ENCODE measurements around the gene GPR15. TPM values are rescaled to one million over a fixed set of nuclear protein-coding genes. Genes with fewer than 3 reads are reported as not detected.

Gene GPR15
- total and polyA plus RNA-seq, 10 donors = 0.30 to 11.9 (median 2.6) TPM; not detected in 1

GRCh38 chr3:98514948-98515347 lies 16.8 kb upstream of the GPR15 start:
- 92 to 100% (median 96%) methylated on average over 1 of the region's 1 CpG for WGBS, 5 donors
- Histone ChIP-seq H3K9me3 (no peaks in the 10 kb centered on the region), H3K27me3 (replicated peaks in 1 of 7) (no peaks in the 10 kb centered on the region), H3K4me3 (no peak overlapping the region), H3K4me1 (peaks cover 0 to 23% (median 11%) of the 10 kb centered on the region in 6 donors), H3K27ac (no peak overlapping the region), H3K36me3 (peaks cover 0 to 100% (median 35%) of the 10 kb centered on the region in 6 donors)
- TF ChIP-seq POLR2AphosphoS5 (IDR thresholded peaks at IDR 0.05) = no peak
- TF ChIP-seq POLR2A (IDR thresholded peaks at IDR 0.05) = no peak
- no peak for TF ChIP-seq CTCF (IDR thresholded peaks at IDR 0.05 in 8 of 11, conservative IDR thresholded peaks at IDR 0.05 in 3 of 11)
- DNase-seq = no peak
- intact Hi-C loops (cut with DNase I; ENCODE audit: low total_unique reads) = no loop called here

- intact Hi-C loops (cut with DNase I; ENCODE audit: low total_unique reads) = no loop called here
- DNase-seq = no peak
- peaks cover 0 to 73% (median 27%) of the 10 kb centered on the region in 6 donors for H3K36me3 ChIP-seq
- no peak overlapping the region for H3K27ac ChIP-seq
- H3K9me3 ChIP-seq = no peaks in the 10 kb centered on the region
- no peak for TF ChIP-seq POLR2AphosphoS5 (IDR thresholded peaks at IDR 0.05)
- no peak for TF ChIP-seq CTCF (IDR thresholded peaks at IDR 0.05 in 8 of 11, conservative IDR thresholded peaks at IDR 0.05 in 3 of 11)
- TF ChIP-seq POLR2A (IDR thresholded peaks at IDR 0.05) = no peak
- WGBS, 5 donors = 90 to 99% (median 97%) methylated on average over 2 of the region's 2 CpGs
- peaks cover 14 to 53% (median 29%) of the 10 kb centered on the region in 6 donors for H3K4me1 ChIP-seq
- H3K27me3 ChIP-seq (replicated peaks in 1 of 7) = no peaks in the 10 kb centered on the region
- H3K4me3 ChIP-seq = no peak overlapping the region
Observed at GRCh38 chr3:98518816-98519215, 13.0 kb upstream of the GPR15 start.

DNA sequence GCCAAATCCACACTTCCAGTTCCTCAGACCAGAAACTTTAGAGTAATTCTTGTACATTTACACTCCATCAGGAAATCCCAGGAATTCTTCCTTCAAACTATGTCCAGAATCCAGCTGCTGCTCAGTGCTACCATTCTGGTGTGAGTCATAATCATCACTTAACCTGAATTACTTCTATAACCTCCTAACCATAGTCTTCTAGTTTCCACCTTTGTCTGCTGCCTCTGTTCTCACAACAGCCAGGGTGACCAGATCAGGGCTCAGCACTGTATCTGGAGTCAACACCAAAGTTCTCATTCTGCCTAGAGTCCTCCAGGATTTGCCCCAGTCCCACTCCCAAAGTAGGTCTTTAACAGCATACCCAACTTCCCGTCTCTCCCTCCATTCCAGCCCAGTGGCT lies 12.4 kb upstream of the GPR15 start:
- no peaks in the 10 kb centered on the region for H3K9me3 ChIP-seq
- no peak overlapping the region for H3K4me3 ChIP-seq
- H3K36me3 ChIP-seq = peaks cover 0 to 68% (median 27%) of the 10 kb centered on the region in 6 donors
- H3K27me3 ChIP-seq (replicated peaks in 1 of 7) = no peaks in the 10 kb centered on the region
- no peak overlapping the region for H3K27ac ChIP-seq
- DNase-seq = no peak
- 0 to 100% (median 94%) methylated on average over 1 of the region's 1 CpG for WGBS, 5 donors
- TF ChIP-seq POLR2A (IDR thresholded peaks at IDR 0.05) (no peak), CTCF (IDR thresholded peaks at IDR 0.05 in 8 of 11, conservative IDR thresholded peaks at IDR 0.05 in 3 of 11) (no peak), POLR2AphosphoS5 (IDR thresholded peaks at IDR 0.05) (no peak)
- intact Hi-C loops (cut with DNase I; ENCODE audit: low total_unique reads) = no loop called here
- H3K4me1 ChIP-seq = peaks cover 14 to 53% (median 29%) of the 10 kb centered on the region in 6 donors

DNA sequence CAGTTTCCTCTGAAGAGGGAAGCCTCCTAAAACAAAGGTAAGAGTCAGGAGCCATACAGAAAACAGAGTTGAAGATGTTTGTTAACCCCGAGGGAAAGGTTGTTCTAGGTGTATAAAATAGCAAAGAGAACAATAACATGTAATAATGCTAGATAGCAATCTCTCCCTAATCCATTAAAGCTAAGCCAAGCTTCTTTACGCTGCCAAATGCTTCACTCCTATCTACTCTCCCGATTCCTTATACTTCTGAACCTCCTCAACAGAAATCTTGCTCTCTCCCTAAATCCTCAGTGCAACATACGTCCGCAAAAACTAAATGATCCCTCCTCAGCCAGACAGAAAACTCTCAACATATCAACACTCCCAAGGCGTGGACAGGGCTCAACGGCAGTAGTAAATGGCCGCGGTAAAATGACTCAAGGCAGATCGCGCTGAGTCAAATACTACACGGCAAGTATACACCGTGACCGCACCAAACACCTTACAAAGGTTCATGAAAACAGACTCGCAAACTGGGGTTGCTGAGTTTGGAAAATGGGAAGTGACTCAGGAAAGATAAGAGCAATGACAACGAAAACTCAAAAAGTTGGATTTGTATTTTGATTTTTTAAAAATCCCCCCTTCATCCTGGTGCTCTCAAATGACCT lies 9.8 kb upstream of the GPR15 start:
- peak; percentile 78 for DNase-seq
- WGBS, 5 donors = 0 to 1% (median 1%) methylated on average over 16 of the region's 16 CpGs
- Histone ChIP-seq H3K36me3 (peaks cover 0 to 41% (median 15%) of the 10 kb centered on the region in 6 donors), H3K9me3 (no peaks in the 10 kb centered on the region), H3K27ac (peak overlapping the region; percentile 90 to 97 (median 94)), H3K27me3 (replicated peaks in 1 of 7) (no peaks in the 10 kb centered on the region), H3K4me3 (peak overlapping the region; percentile 59 to 82 (median 73)), H3K4me1 (peaks cover 14 to 53% (median 29%) of the 10 kb centered on the region in 6 donors)
- intact Hi-C loops (cut with DNase I; ENCODE audit: low total_unique reads) = no loop called here
- TF ChIP-seq POLR2A (IDR thresholded peaks at IDR 0.05) (no peak), CTCF (IDR thresholded peaks at IDR 0.05 in 8 of 11, conservative IDR thresholded peaks at IDR 0.05 in 3 of 11) (no peak), POLR2AphosphoS5 (IDR thresholded peaks at IDR 0.05) (no peak)

Measured in spleen (tissue), 11 donors.